ENCODE data around the gene ZC3H13. TPM values are rescaled to one million over a fixed set of nuclear protein-coding genes. Genes with fewer than 3 reads are reported as not detected.

Gene ZC3H13
- polyA plus RNA-seq, 1 donor from 2014 or later = 59.8 TPM

GRCh38 chr13:46079770-46080169, 27.2 kb upstream of the ZC3H13 start:
- Mint-ChIP-seq H3K4me3 (no peak overlapping the region), H3K9me3 (peaks cover 0 to 2% (median under 1%) of the 10 kb centered on the region in 3 donors), H3K27ac (no peak overlapping the region), H3K27me3 (peaks cover 1% of the 10 kb centered on the region), H3K4me1 (no peaks in the 10 kb centered on the region), H3K36me3 (peaks cover 2% of the 10 kb centered on the region)

GRCh38 chr13:46077265-46077664, 24.7 kb upstream of the ZC3H13 start:
- Mint-ChIP-seq H3K27ac (no peak overlapping the region), H3K9me3 (peaks cover 0 to 2% (median 1%) of the 10 kb centered on the region in 3 donors), H3K27me3 (peaks cover 1% of the 10 kb centered on the region), H3K4me1 (no peaks in the 10 kb centered on the region), H3K4me3 (no peak overlapping the region), H3K36me3 (peaks cover 2% of the 10 kb centered on the region)

- peaks cover 0 to 2% (median 1%) of the 10 kb centered on the region in 3 donors for H3K9me3 Mint-ChIP-seq
- H3K36me3 Mint-ChIP-seq = peaks cover 2% of the 10 kb centered on the region
- peaks cover 0 to 2% (median 0%) of the 10 kb centered on the region in 3 donors for H3K4me1 Mint-ChIP-seq
- H3K4me3 Mint-ChIP-seq = no peak overlapping the region
- H3K27me3 Mint-ChIP-seq = peaks cover 1% of the 10 kb centered on the region
- no peak overlapping the region for H3K27ac Mint-ChIP-seq
Measured at GRCh38 chr13:46076827-46077226, 24.3 kb upstream of the ZC3H13 start.

GRCh38 chr13:46075811-46076210, 23.3 kb upstream of the ZC3H13 start:
- Mint-ChIP-seq H3K27me3 (peaks cover 1% of the 10 kb centered on the region), H3K36me3 (peaks cover 2% of the 10 kb centered on the region), H3K27ac (peak overlapping the region in 1 of 3 donors; percentile 44), H3K9me3 (peaks cover 0 to 2% (median 1%) of the 10 kb centered on the region in 3 donors), H3K4me1 (peaks cover 0 to 7% (median 7%) of the 10 kb centered on the region in 3 donors), H3K4me3 (no peak overlapping the region)

- H3K4me3 Mint-ChIP-seq = no peak overlapping the region
- no peak overlapping the region for H3K27ac Mint-ChIP-seq
- H3K36me3 Mint-ChIP-seq = peaks cover 2% of the 10 kb centered on the region
- H3K4me1 Mint-ChIP-seq = peaks cover 0 to 8% (median 7%) of the 10 kb centered on the region in 3 donors
- no peaks in the 10 kb centered on the region for H3K27me3 Mint-ChIP-seq
- H3K9me3 Mint-ChIP-seq = peaks cover 0 to 1% (median 0%) of the 10 kb centered on the region in 3 donors
Measured at GRCh38 chr13:46071590-46072249, 19.2 kb upstream of the ZC3H13 start.

- Mint-ChIP-seq H3K27me3 (no peaks in the 10 kb centered on the region), H3K9me3 (peaks cover 0 to 4% (median 3%) of the 10 kb centered on the region in 3 donors), H3K36me3 (peaks cover 4% of the 10 kb centered on the region), H3K4me1 (no peaks in the 10 kb centered on the region), H3K27ac (no peak overlapping the region), H3K4me3 (no peak overlapping the region)
Measured at GRCh38 chr13:46063292-46063691, 10.7 kb upstream of the ZC3H13 start.

GRCh38 chr13:46062185-46062584, 9.6 kb upstream of the ZC3H13 start:
- H3K36me3 Mint-ChIP-seq = peaks cover 4% of the 10 kb centered on the region
- H3K27ac Mint-ChIP-seq = no peak overlapping the region
- no peaks in the 10 kb centered on the region for H3K4me1 Mint-ChIP-seq
- no peak overlapping the region for H3K4me3 Mint-ChIP-seq
- H3K9me3 Mint-ChIP-seq = peaks cover 0 to 4% (median 3%) of the 10 kb centered on the region in 3 donors
- H3K27me3 Mint-ChIP-seq = no peaks in the 10 kb centered on the region

- peaks cover 7% of the 10 kb centered on the region for H3K36me3 Mint-ChIP-seq
- peaks cover 0 to 6% (median 3%) of the 10 kb centered on the region in 3 donors for H3K9me3 Mint-ChIP-seq
- no peak overlapping the region for H3K4me3 Mint-ChIP-seq
- H3K4me1 Mint-ChIP-seq = no peaks in the 10 kb centered on the region
- H3K27me3 Mint-ChIP-seq = peaks cover 4% of the 10 kb centered on the region
- H3K27ac Mint-ChIP-seq = no peak overlapping the region
Measured at GRCh38 chr13:46059405-46059804, 6.9 kb upstream of the ZC3H13 start.

- H3K36me3 Mint-ChIP-seq = peaks cover 5% of the 10 kb centered on the region
- H3K27ac Mint-ChIP-seq = peak overlapping the region in 1 of 3 donors; percentile 18
Measured at GRCh38 chr13:46058268-46058667, 5.7 kb upstream of the ZC3H13 start.

GRCh38 chr13:46057256-46058015, 4.9 kb upstream of the ZC3H13 start:
- no peak overlapping the region for H3K4me3 Mint-ChIP-seq
- no peak overlapping the region for H3K27ac Mint-ChIP-seq
- peaks cover 0 to 2% (median 0%) of the 10 kb centered on the region in 3 donors for H3K9me3 Mint-ChIP-seq
- peaks cover 2 to 9% (median 7%) of the 10 kb centered on the region in 3 donors for H3K4me1 Mint-ChIP-seq
- H3K27me3 Mint-ChIP-seq = peaks cover 4% of the 10 kb centered on the region
- peaks cover 3% of the 10 kb centered on the region for H3K36me3 Mint-ChIP-seq

More at GRCh38 chr13:46058268-46058667, 5.7 kb upstream of the ZC3H13 start:
- Mint-ChIP-seq H3K4me3 (no peak overlapping the region), H3K27me3 (peaks cover 4% of the 10 kb centered on the region), H3K4me1 (peaks cover 0 to 3% (median 0%) of the 10 kb centered on the region in 3 donors), H3K9me3 (peaks cover 0 to 3% (median under 1%) of the 10 kb centered on the region in 3 donors)

- Mint-ChIP-seq H3K9me3 (peaks cover 0 to 3% (median 0%) of the 10 kb centered on the region in 3 donors), H3K4me1 (peaks cover 12 to 26% (median 19%) of the 10 kb centered on the region in 3 donors), H3K27ac (peak overlapping the region; percentile 43 to 97 (median 94)), H3K4me3 (peak overlapping the region; percentile 82 to 96 (median 94)), H3K36me3 (peaks cover 3% of the 10 kb centered on the region), H3K27me3 (peaks cover 4% of the 10 kb centered on the region)
Measured at GRCh38 chr13:46053162-46054012, 841 bp upstream of the ZC3H13 start.

GRCh38 chr13:46051968-46052318, 603 bp downstream of the ZC3H13 start:
- H3K36me3 Mint-ChIP-seq = peaks cover 7% of the 10 kb centered on the region
- H3K9me3 Mint-ChIP-seq = peaks cover 0 to 3% (median 0%) of the 10 kb centered on the region in 3 donors
- H3K27ac Mint-ChIP-seq = peak overlapping the region; percentile 43 to 97 (median 94)
- H3K4me3 Mint-ChIP-seq = peak overlapping the region; percentile 82 to 96 (median 94)
- peaks cover 17 to 31% (median 23%) of the 10 kb centered on the region in 3 donors for H3K4me1 Mint-ChIP-seq
- H3K27me3 Mint-ChIP-seq = peaks cover 4% of the 10 kb centered on the region

- Mint-ChIP-seq H3K4me3 (peak overlapping the region in 1 of 4 donors; percentile 63), H3K27ac (no peak overlapping the region), H3K9me3 (peaks cover 0 to 1% (median 0%) of the 10 kb centered on the region in 3 donors), H3K36me3 (peaks cover 4% of the 10 kb centered on the region), H3K4me1 (peaks cover 19 to 35% (median 27%) of the 10 kb centered on the region in 3 donors), H3K27me3 (peaks cover 1% of the 10 kb centered on the region)
Measured at GRCh38 chr13:46050771-46051170, 1.8 kb downstream of the ZC3H13 start.

- Mint-ChIP-seq H3K27ac (no peak overlapping the region), H3K4me1 (peaks cover 12 to 23% (median 19%) of the 10 kb centered on the region in 3 donors), H3K9me3 (peaks cover 0 to 1% (median 0%) of the 10 kb centered on the region in 3 donors), H3K27me3 (no peaks in the 10 kb centered on the region), H3K36me3 (peaks cover 4% of the 10 kb centered on the region), H3K4me3 (no peak overlapping the region)
Measured at GRCh38 chr13:46045424-46045823, 7.1 kb downstream of the ZC3H13 start.
